GM12878 (cell line): Measurements from ENCODE around the gene SORCS2. TPM values are rescaled to one million over a fixed set of nuclear protein-coding genes. Genes with fewer than 3 reads are reported as not detected.

ENCODE experiments used
- ATAC-seq: fragments of 200-7000 bp; cut with Tn5 transposase; 3 replicates; pipeline ENCODE4 v1.9.1; 2020; ENCODE audit warnings: mild to moderate bottlenecking, moderate library complexity
- BruUV-seq: library from RNA; stranded (reverse); fragments of 400-500 nt; replicated peaks from 2 replicates; lab custom pipeline; 2021; lab: Mats Ljungman, UMichigan
- CTCF ChIA-PET: fragments of 300-600 bp; sonication (Branson Sonifier 250); formaldehyde crosslinking; extraction: SDS; loops from one replicate; lab custom pipeline; 2021; ENCODE audit warnings: inconsistent platforms; lab: Yijun Ruan, JAX
- POLR2A ChIA-PET: fragments of 350-600 bp; formaldehyde crosslinking; extraction: SDS; loops from one replicate; lab custom pipeline; 2021; ENCODE audit warnings: inconsistent platforms; lab: Charles Lee
- RAD21 ChIA-PET: fragments of 300-600 bp; sonication (Branson Sonifier 250); formaldehyde crosslinking; loops from one replicate; lab custom pipeline; 2023; ENCODE audit warnings: antibody characterized with exemption; ENCODE audit not compliant: unreplicated experiment; lab: Charles Lee
- SMC1A ChIA-PET: fragments of 300-600 bp; sonication (Branson Sonifier 250); formaldehyde crosslinking; loops from one replicate; lab custom pipeline; 2023; ENCODE audit not compliant: unreplicated experiment, uncharacterized antibody; lab: Charles Lee
- DNase-seq: peaks from one replicate; pipeline ENCODE4 v3.0.0-alpha.2; 2011; ENCODE audit warnings: low read depth, low spot score
- FAIRE-seq: peaks from 3 replicates; lab custom pipeline; 2011; peaks lifted over from hg19 to GRCh38; lab: Jason Lieb, UNC
- H2AFZ ChIP-seq: 2 replicates; pipeline ENCODE4 v1.6.0; 2011; ENCODE audit warnings: low read depth, low read length, control low read depth; ENCODE audit not compliant: control insufficient read depth
- H3K27ac ChIP-seq: 2 replicates; pipeline ENCODE4 v1.5.1; 2011; ENCODE audit warnings: control low read depth; ENCODE audit not compliant: control insufficient read depth, insufficient read depth
- H3K27me3 ChIP-seq, 2 experiments: replicated peaks in 1 of 2; 2 replicates each; pipeline versions ENCODE4 v1.6.0 to v1.6.1; 2011; ENCODE audit warnings: low read length in 1 of 2; ENCODE audit not compliant: control insufficient read depth in 2 of 2, insufficient read depth in 2 of 2
- H3K36me3 ChIP-seq, 2 experiments: 2 replicates each; pipeline ENCODE4 v1.5.1; 2011; ENCODE audit warnings: low read length in 1 of 2; ENCODE audit not compliant: control insufficient read depth in 2 of 2, insufficient read depth in 2 of 2
- H3K4me1 ChIP-seq: 2 replicates; pipeline ENCODE4 v1.6.1; 2011; ENCODE audit warnings: mild to moderate bottlenecking, low read length, moderate library complexity, mixed read lengths; ENCODE audit not compliant: control insufficient read depth, insufficient read depth
- H3K4me2 ChIP-seq: 2 replicates; pipeline ENCODE4 v1.6.0; 2011; ENCODE audit warnings: control low read depth; ENCODE audit not compliant: control insufficient read depth, insufficient read depth
- H3K4me3 ChIP-seq: fragments of 200-600 bp; sonication (generic); 2 replicates; pipeline ENCODE4 v1.5.1; 2016
- H3K79me2 ChIP-seq: 2 replicates; pipeline ENCODE4 v1.6.0; 2011; ENCODE audit warnings: low read length; ENCODE audit not compliant: control insufficient read depth, insufficient read depth
- H3K9ac ChIP-seq: 2 replicates; pipeline ENCODE4 v1.8.0; 2011; ENCODE audit warnings: low read length, control low read depth, mixed read lengths; ENCODE audit not compliant: control insufficient read depth, insufficient read depth
- H3K9me3 ChIP-seq: replicated peaks from 3 replicates; pipeline ENCODE4 v1.5.1; 2011; ENCODE audit warnings: mild to moderate bottlenecking, low read length; ENCODE audit not compliant: control insufficient read depth, insufficient read depth
- H4K20me1 ChIP-seq: 2 replicates; pipeline ENCODE4 v1.6.0; 2011; ENCODE audit not compliant: control insufficient read depth, insufficient read depth
- ATF3 ChIP-seq: IDR thresholded peaks from 2 replicates; pipeline ENCODE4 v1.6.1; 2011; ENCODE audit warnings: low read depth, mild to moderate bottlenecking, low read length, moderate library complexity, borderline replicate concordance; ENCODE audit errors: extremely low read depth
- CBX3 ChIP-seq: fragments of 200-600 bp; sonication (generic); IDR thresholded peaks from 2 replicates; pipeline ENCODE4 v1.6.1; 2016; ENCODE audit warnings: low read depth, borderline replicate concordance
- CHD2 ChIP-seq: IDR thresholded peaks from 2 replicates; pipeline ENCODE4 v1.6.1; 2011; ENCODE audit warnings: low read depth, low read length, improper control_type of control experiment, borderline replicate concordance
- EGR1 ChIP-seq, 2 experiments: IDR thresholded peaks; 1 replicate in 1 of 2; 2 replicates in 1 of 2; pipeline ENCODE4 v1.6.1; 2011 to 2012; ENCODE audit warnings: low read depth in 2 of 2, low read length in 2 of 2, borderline replicate concordance in 1 of 2, mild to moderate bottlenecking in 1 of 2, moderate library complexity in 1 of 2
- HDAC2 ChIP-seq: fragments of 200-600 bp; sonication (generic); IDR thresholded peaks from 2 replicates; pipeline ENCODE4 v1.6.1; 2017
- KAT2A ChIP-seq: conservative IDR thresholded peaks from 2 replicates; pipeline ENCODE4 v1.6.1; 2011; ENCODE audit warnings: low read depth, low read length; ENCODE audit not compliant: control insufficient read depth
- PBX3 ChIP-seq: IDR thresholded peaks from 2 replicates; pipeline ENCODE4 v1.6.1; 2011; ENCODE audit warnings: mild to moderate bottlenecking, low read depth, low read length, moderate library complexity; ENCODE audit not compliant: insufficient replicate concordance
- PRDM15 ChIP-seq: fragments of 450-650 bp; formaldehyde crosslinking; IDR thresholded peaks from 2 replicates; pipeline ENCODE4 v1.4.0; 2020; ENCODE audit warnings: mild to moderate bottlenecking, moderate library complexity
- RFX5 ChIP-seq: IDR thresholded peaks from 2 replicates; pipeline ENCODE4 v1.6.1; 2011; ENCODE audit warnings: low read depth, low read length, improper control_type of control experiment
- STAT1 ChIP-seq: fragments of 450-650 bp; conservative IDR thresholded peaks from 2 replicates; pipeline ENCODE4 v1.6.1; 2014; ENCODE audit warnings: antibody characterized with exemption, mild to moderate bottlenecking
- ZBTB33 ChIP-seq: fragments of 450-650 bp; IDR thresholded peaks from 2 replicates; pipeline ENCODE4 v1.6.1; 2017; ENCODE audit warnings: mild to moderate bottlenecking
- ZNF217 ChIP-seq: fragments of 450-650 bp; IDR thresholded peaks from 2 replicates; pipeline ENCODE4 v1.6.1; 2017; ENCODE audit warnings: antibody characterized with exemption, mild to moderate bottlenecking
- WGBS: methylation state at CpG from one replicate; pipeline ENCODE4 v1.1.6; 2016; ENCODE audit warnings: low lambda C conversion rate; ENCODE audit not compliant: insufficient replicate concordance, insufficient coverage; ENCODE audit errors: missing lambda C conversion rate; 5-methylcytosine and 5-hydroxymethylcytosine counted together
- in situ Hi-C: fragments of 300-500 bp; cut with MboI; formaldehyde crosslinking; loops from 9 replicates; pipeline ENCODE4 v1.14.3; 2018; ENCODE audit warnings: mixed read lengths
- intact Hi-C: fragments of 100-400 bp; cut with micrococcal nuclease; formaldehyde crosslinking; loops from one replicate; pipeline ENCODE4 v1.14.2; 2022; ENCODE audit not compliant: unreplicated experiment
- polyA plus RNA-seq, 11 experiments: library from polyadenylated mRNA; depleted of rRNA in 4 of 11; unstranded in 6 of 11; stranded (reverse) in 5 of 11; fragments of >200 nt; fragmentation: Nextera tagmentation in 4 of 11; fragmentation: Illumina TruSeq in 1 of 11; extraction: Ambion mirVana in 4 of 11; extraction: Trizol in 1 of 11; gene quantifications; 1 replicate in 1 of 11; 2 replicates in 10 of 11; pipeline versions ENCODE4 v1.2.1 to v1.2.3, GENCODE V29; 2011 to 2016; ENCODE audit warnings: inconsistent platforms in 2 of 11, missing spikeins in 2 of 11, low read depth in 1 of 11
- total RNA-seq, 4 experiments: library from RNA; depleted of rRNA in 3 of 4; stranded (reverse); fragments of >200 nt in 3 of 4; fragmentation: Illumina TruSeq in 1 of 4; extraction: Trizol in 1 of 4; gene quantifications; 2 replicates each; pipeline versions ENCODE4 v1.2.1 to v1.2.3, GENCODE V29; 2013 to 2021

SORCS2 gene
- total and polyA plus RNA-seq, 10 of the 15 experiments (the other 5 are each of a cell fraction or from before 2014, with no cell fraction given), result 0.01 to 0.15 (median 0.05) TPM; not detected in 5

GRCh38 chr4:7196736-7197135, 4.4 kb downstream of the SORCS2 start (continued):
- no peak for TF ChIP-seq ATF3
- no peak for TF ChIP-seq ZBTB33
- no peak for TF ChIP-seq KAT2A
- TF ChIP-seq, all 136 proteins: peak for 0

GRCh38 chr4:7197910-7198309, 5.6 kb downstream of the SORCS2 start:
- no TSS peak for BruUV-seq
- in situ Hi-C loops (loop anchor here (10.0 kb wide), 1 partner anchor 517 kb away; no protein-coding TSS in a partner anchor), intact Hi-C loops (no loop called here)
- Histone ChIP-seq H3K4me1 (no peaks in the 10 kb centered on the region), H3K36me3 (no peaks in the 10 kb centered on the region), H3K9ac (no peak overlapping the region), H2AFZ (no peak overlapping the region), H3K27ac (no peak overlapping the region), H3K9me3 (no peaks in the 10 kb centered on the region), H3K4me2 (no peak overlapping the region), H3K79me2 (no peaks in the 10 kb centered on the region), H3K4me3 (no peak overlapping the region), H4K20me1 (no peaks in the 10 kb centered on the region; the same call in 1 of the 2 replicates), H3K27me3 (peaks cover 2 to 4% of the 10 kb centered on the region in 2 experiments; a peak in 3 of 4 replicates)
- ATAC-seq (no peak), FAIRE-seq (no peak), DNase-seq (no peak)
- ChIA-PET CTCF (no interaction called here), SMC1A (no interaction called here), POLR2A (no interaction called here), RAD21 (no interaction called here)
- 15% methylated on average over 5 of the region's 5 CpGs for WGBS
- TF ChIP-seq RFX5 (no peak), CHD2 (no peak), PBX3 (no peak), EGR1 (IDR thresholded peaks at IDR 0.05; ENCODE audit: borderline replicate concordance in 1 of 2, low read depth in 2 of 2, low read length in 2 of 2) (no peak), HDAC2 (no peak), ZNF217 (no peak), STAT1 (no peak), CBX3 (no peak), PRDM15 (CRISPR knock-in tag) (no peak), ZBTB33 (no peak)
